Esophagus squamous epithelium (tissue), 5 donors: ENCODE measurements around the gene ZSWIM8. TPM values are rescaled to one million over a fixed set of nuclear protein-coding genes. Genes with fewer than 3 reads are reported as not detected.
"Not testable (repeated sequence)": the region's sequence is repeated elsewhere in the genome, so short reads cannot be mapped to it uniquely, and the experiment has no call there.

ENCODE experiments used
- DNase-seq: peaks from one replicate; lab custom pipeline; 2025; lab: John Stamatoyannopoulos, UW
- H3K27ac ChIP-seq, 4 donors: fragments of 200-600 bp; sonication (generic); one replicate each; pipeline ENCODE4 v1.5.1; 2016 to 2019; ENCODE audit warnings: mild to moderate bottlenecking in 1 of 4
- H3K27me3 ChIP-seq, 4 donors: fragments of 200-600 bp; sonication (generic); 1 replicate in 3 of 4; 2 replicates in 1 of 4; pipeline versions ENCODE4 v1.5.1 to v1.6.0; 2017 to 2021; ENCODE audit warnings: antibody characterized with exemption in 1 of 4
- H3K36me3 ChIP-seq, 3 donors: fragments of 200-600 bp; sonication (generic); one replicate each; pipeline ENCODE4 v1.5.1; 2016 to 2019
- H3K4me1 ChIP-seq, 3 donors: fragments of 200-600 bp; sonication (generic); one replicate each; pipeline ENCODE4 v1.5.1; 2017 to 2019
- H3K4me3 ChIP-seq, 4 donors: fragments of 200-600 bp; sonication (generic); 1 replicate in 3 of 4; 2 replicates in 1 of 4; pipeline ENCODE4 v1.5.1; 2016 to 2019; ENCODE audit warnings: mild to moderate bottlenecking in 2 of 4, moderate library complexity in 1 of 4
- H3K9me3 ChIP-seq, 3 donors: fragments of 200-600 bp; sonication (generic); one replicate each; pipeline ENCODE4 v1.5.1; 2016 to 2019
- CTCF ChIP-seq, 6 experiments: fragments of 450-650 bp in 4 of 6; fragments of 200-600 bp in 2 of 6; sonication (generic) in 2 of 6; IDR thresholded peaks; one replicate each; pipeline ENCODE4 v1.5.1; 2016 to 2019; ENCODE audit warnings: antibody characterized with exemption in 6 of 6, mild to moderate bottlenecking in 4 of 6, moderate library complexity in 4 of 6
- POLR2A ChIP-seq, 4 donors: fragments of 450-650 bp; IDR thresholded peaks; one replicate each; pipeline ENCODE4 v1.6.1; 2017; ENCODE audit warnings: antibody characterized with exemption in 4 of 4, mild to moderate bottlenecking in 4 of 4, moderate library complexity in 3 of 4
- WGBS, 2 donors: methylation state at CpG; one replicate each; pipeline ENCODE4 v1.1.5; 2018; 5-methylcytosine and 5-hydroxymethylcytosine counted together
- intact Hi-C: fragments of 100-400 bp; cut with DNase I; formaldehyde crosslinking; loops from one replicate; pipeline ENCODE4 v1.15.0; 2022
- total RNA-seq, 4 donors: library from RNA; depleted of rRNA; stranded (reverse); fragments of >200 nt; gene quantifications; one replicate each; pipeline ENCODE4 v1.1.0, GENCODE V29; 2016
- donor health status: DM: yes; HTN: yes; CAD: no.

ZSWIM8 gene
- total RNA-seq, 4 donors from 2014 or later, result 33.3 to 116 (median 83.9) TPM

GRCh38 chr10:73790886-73791625 is 5.7 kb downstream of the ZSWIM8 start:
- Histone ChIP-seq H3K27ac (no peak overlapping the region), H3K36me3 (peaks cover 60 to 79% (median 63%) of the 10 kb centered on the region in 3 donors), H3K4me1 (peaks cover 15 to 30% (median 19%) of the 10 kb centered on the region in 3 donors), H3K27me3 (no peaks in the 10 kb centered on the region), H3K4me3 (no peak overlapping the region), H3K9me3 (no peaks in the 10 kb centered on the region)
- TF ChIP-seq CTCF (IDR thresholded peaks at IDR 0.05), result no peak
- WGBS, 2 donors, result 88 to 89% methylated on average over 11 to 14 of the region's 22 CpGs
- no peak for DNase-seq
- intact Hi-C loops, result no loop called here

- DNase-seq, result no peak
- WGBS, 2 donors, result 85 to 97% methylated on average over 5 of the region's 26 CpGs
- Histone ChIP-seq H3K27me3 (no peaks in the 10 kb centered on the region), H3K4me1 (peaks cover 8 to 21% (median 13%) of the 10 kb centered on the region in 3 donors), H3K27ac (no peak overlapping the region), H3K36me3 (peaks cover 65 to 88% (median 71%) of the 10 kb centered on the region in 3 donors), H3K4me3 (no peak overlapping the region), H3K9me3 (no peaks in the 10 kb centered on the region)
- no peak for TF ChIP-seq CTCF (IDR thresholded peaks at IDR 0.05)
- TF ChIP-seq POLR2A (IDR thresholded peaks at IDR 0.05), result no peak
- intact Hi-C loops, result no loop called here
Observed at GRCh38 chr10:73791871-73792400, 6.5 kb downstream of the ZSWIM8 start.

- no peak for DNase-seq
- 91 to 96% methylated on average over 4 of the region's 5 CpGs for WGBS, 2 donors
- TF ChIP-seq CTCF (IDR thresholded peaks at IDR 0.05), result no peak
- TF ChIP-seq POLR2A (IDR thresholded peaks at IDR 0.05), result no peak
- peaks cover 0 to 6% (median 0%) of the 10 kb centered on the region in 3 donors for H3K4me1 ChIP-seq
- peaks cover 79 to 100% (median 87%) of the 10 kb centered on the region in 3 donors for H3K36me3 ChIP-seq
- H3K27me3 ChIP-seq, result no peaks in the 10 kb centered on the region
- no peaks in the 10 kb centered on the region for H3K9me3 ChIP-seq
- no peak overlapping the region for H3K4me3 ChIP-seq
- intact Hi-C loops, result no loop called here
- no peak overlapping the region for H3K27ac ChIP-seq
Observed at GRCh38 chr10:73793456-73793855, 8.1 kb downstream of the ZSWIM8 start.

GRCh38 chr10:73795491-73795890 is 10.1 kb downstream of the ZSWIM8 start:
- DNase-seq, H3K27ac ChIP-seq, H3K9me3 ChIP-seq, H3K27me3 ChIP-seq, intact Hi-C loops, H3K4me1 ChIP-seq, H3K4me3 ChIP-seq: not testable (repeated sequence)
- 64 to 76% methylated on average over 5 to 6 of the region's 10 CpGs for WGBS, 2 donors
- peaks cover 76 to 100% (median 83%) of the 10 kb centered on the region in 3 donors for H3K36me3 ChIP-seq

GRCh38 chr10:73796035-73796434 is 10.6 kb downstream of the ZSWIM8 start:
- intact Hi-C loops, H3K4me3 ChIP-seq, H3K27me3 ChIP-seq, DNase-seq, H3K27ac ChIP-seq, H3K9me3 ChIP-seq, H3K4me1 ChIP-seq: not testable (repeated sequence)
- peaks cover 74 to 100% (median 83%) of the 10 kb centered on the region in 3 donors for H3K36me3 ChIP-seq
- WGBS, 2 donors, result 91 to 95% methylated on average over 8 of the region's 8 CpGs

GRCh38 chr10:73796766-73797165 is 11.4 kb downstream of the ZSWIM8 start:
- TF ChIP-seq POLR2A (IDR thresholded peaks at IDR 0.05), result no peak
- Histone ChIP-seq H3K27ac (no peak overlapping the region), H3K4me1 (peaks cover 0 to 4% (median 0%) of the 10 kb centered on the region in 3 donors), H3K36me3 (peaks cover 74 to 100% (median 83%) of the 10 kb centered on the region in 3 donors), H3K9me3 (no peaks in the 10 kb centered on the region), H3K4me3 (no peak overlapping the region), H3K27me3 (no peaks in the 10 kb centered on the region)
- DNase-seq, result no peak
- 83 to 85% methylated on average over 1 to 2 of the region's 5 CpGs for WGBS, 2 donors
- intact Hi-C loops, result no loop called here
